ENCODE measurements around the gene MTG1.

DNA sequence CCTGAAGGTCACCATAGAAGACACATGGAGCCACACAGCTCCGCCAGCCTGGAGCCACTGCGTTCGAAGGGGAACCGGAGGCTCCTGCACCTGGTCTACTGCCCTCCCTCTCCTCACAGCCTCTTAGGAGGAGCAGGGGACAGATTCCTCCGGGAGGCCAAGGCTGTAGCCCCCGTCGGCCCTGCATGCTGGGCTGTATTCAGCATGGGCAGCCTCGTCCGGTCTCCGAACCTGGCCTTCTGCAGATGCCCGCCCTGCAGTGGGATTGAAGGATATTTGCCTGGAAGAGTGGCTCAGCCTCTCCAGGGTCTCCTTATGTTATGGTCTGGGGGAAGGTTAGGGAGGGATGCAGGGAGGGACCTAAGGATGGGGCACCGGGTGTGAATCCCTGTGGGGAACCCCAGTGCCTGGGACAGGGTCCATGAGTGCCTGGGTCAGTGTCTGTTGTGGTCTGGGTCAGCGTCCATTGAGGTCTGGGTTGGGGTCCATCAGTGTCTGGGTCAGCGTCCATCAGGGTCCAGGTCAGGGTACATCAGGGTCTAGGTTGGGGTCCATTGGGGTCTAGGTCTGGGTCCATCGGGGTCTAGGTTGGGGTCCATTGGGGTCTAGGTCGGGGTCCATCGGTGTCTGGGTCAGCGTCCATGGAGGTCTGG lies 46.8 kb downstream of the MTG1 start:
- TF ChIP-seq, protein P1, sequence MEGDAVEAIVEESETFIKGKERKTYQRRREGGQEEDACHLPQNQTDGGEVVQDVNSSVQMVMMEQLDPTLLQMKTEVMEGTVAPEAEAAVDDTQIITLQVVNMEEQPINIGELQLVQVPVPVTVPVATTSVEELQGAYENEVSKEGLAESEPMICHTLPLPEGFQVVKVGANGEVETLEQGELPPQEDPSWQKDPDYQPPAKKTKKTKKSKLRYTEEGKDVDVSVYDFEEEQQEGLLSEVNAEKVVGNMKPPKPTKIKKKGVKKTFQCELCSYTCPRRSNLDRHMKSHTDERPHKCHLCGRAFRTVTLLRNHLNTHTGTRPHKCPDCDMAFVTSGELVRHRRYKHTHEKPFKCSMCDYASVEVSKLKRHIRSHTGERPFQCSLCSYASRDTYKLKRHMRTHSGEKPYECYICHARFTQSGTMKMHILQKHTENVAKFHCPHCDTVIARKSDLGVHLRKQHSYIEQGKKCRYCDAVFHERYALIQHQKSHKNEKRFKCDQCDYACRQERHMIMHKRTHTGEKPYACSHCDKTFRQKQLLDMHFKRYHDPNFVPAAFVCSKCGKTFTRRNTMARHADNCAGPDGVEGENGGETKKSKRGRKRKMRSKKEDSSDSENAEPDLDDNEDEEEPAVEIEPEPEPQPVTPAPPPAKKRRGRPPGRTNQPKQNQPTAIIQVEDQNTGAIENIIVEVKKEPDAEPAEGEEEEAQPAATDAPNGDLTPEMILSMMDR (IDR thresholded peaks at IDR 0.05): no peak
- TF ChIP-seq POLR2AphosphoS5 (IDR thresholded peaks at IDR 0.05) (no peak), POLR2A (IDR thresholded peaks at IDR 0.05) (no peak)
